Activated T-cell treated with anti-CD3 and anti-CD28 coated beads, Interleukin-2, amount 50 U/mL, for 1 hour (primary cell): ENCODE results near the gene MT1M.
"Not testable (repeated sequence)": the region's sequence is repeated elsewhere in the genome, so short reads cannot be mapped to it uniquely, and the experiment has no call there.

Experiments used
- DNase-seq: peaks from one replicate; pipeline ENCODE4 v3.0.0-alpha.2; 2020

MT1M gene

GRCh38 chr16:56657555-56658326 lies 25.3 kb downstream of the MT1M start, which contains the start of gene MT1F:
Gene MT1F, plus strand, starts transcription at chr16:56657959. Its CDS starts 100 bp downstream, at chr16:56658059.
- peak; percentile 78 for DNase-seq

- DNase-seq = no peak
Observed at GRCh38 chr16:56658327-56658875, 25.9 kb downstream of the MT1M start.

- DNase-seq = peak; percentile 42
Observed at GRCh38 chr16:56662357-56663354, 30.2 kb downstream of the MT1M start.

GRCh38 chr16:56664506-56664905 lies 32.0 kb downstream of the MT1M start:
- no peak for DNase-seq

GRCh38 chr16:56665286-56666261 lies 33.1 kb downstream of the MT1M start:
- DNase-seq = not testable (repeated sequence)

- no peak for DNase-seq
Observed at GRCh38 chr16:56667581-56668571, 35.4 kb downstream of the MT1M start, which contains the start of gene MT1G. Gene MT1G, minus strand, starts transcription at chr16:56668065. Its CDS starts 72 bp downstream, at chr16:56667993.

GRCh38 chr16:56669005-56669839 lies 36.8 kb downstream of the MT1M start, which contains the start of gene MT1H:
Gene MT1H, plus strand, starts transcription at chr16:56669814. Its CDS starts 71 bp downstream, at chr16:56669885.
- no peak for DNase-seq

GRCh38 chr16:56669840-56670619 lies 37.6 kb downstream of the MT1M start:
- no peak for DNase-seq

GRCh38 chr16:56670620-56670934 lies 38.1 kb downstream of the MT1M start:
- DNase-seq = no peak

- DNase-seq = not testable (repeated sequence)
Observed at GRCh38 chr16:56671691-56672090, 39.2 kb downstream of the MT1M start.

- not testable (repeated sequence) for DNase-seq
Observed at GRCh38 chr16:56672171-56672570, 39.7 kb downstream of the MT1M start.

- DNase-seq = no peak
Observed at GRCh38 chr16:56672761-56673536, 40.5 kb downstream of the MT1M start.

- DNase-seq = no peak
Observed at GRCh38 chr16:56673921-56674320, 41.5 kb downstream of the MT1M start.

- DNase-seq = not testable (repeated sequence)
Observed at GRCh38 chr16:56674570-56674969, 42.1 kb downstream of the MT1M start.

GRCh38 chr16:56675685-56676210 lies 43.3 kb downstream of the MT1M start:
- DNase-seq = peak; percentile 60

- DNase-seq = no peak
Observed at GRCh38 chr16:56677474-56677873, 45.0 kb downstream of the MT1M start.

- DNase-seq = no peak
Observed at GRCh38 chr16:56679078-56679730, 46.7 kb downstream of the MT1M start.
